ENCODE results near the gene SLCO1B1. TPM values are rescaled to one million over a fixed set of nuclear protein-coding genes. Genes with fewer than 3 reads are reported as not detected.
"Not testable (repeated sequence)": the region's sequence is repeated elsewhere in the genome, so short reads cannot be mapped to it uniquely, and the experiment has no call there.

Gene SLCO1B1
- total RNA-seq (100 to 1,000 TPM; 170 to 218 TPM), polyA plus RNA-seq (100 to 1,000 TPM; 118 to 120 TPM)

- Histone ChIP-seq H3K27ac (ENCODE audit: low read depth in 1 of 2, low read length in 2 of 2) (peak within 1 kb of the TSS; percentile 52 to 57), H3K4me3 (ENCODE audit: low read depth in 1 of 3, low read length in 3 of 3) (peak within 1 kb of the TSS; percentile 38 to 90 (median 68)), H3K9me3 (ENCODE audit: control insufficient read depth in 4 of 4, low read length in 3 of 4) (no peaks in the 10 kb centered on the region), H3K36me3 (ENCODE audit: control insufficient read depth in 4 of 4, insufficient read depth in 3 of 4, low read depth in 1 of 4, low read length in 3 of 4) (no peaks in the 10 kb centered on the region), H3K9ac (ENCODE audit: low read depth in 1 of 2, low read length in 2 of 2) (peak within 1 kb of the TSS; percentile 6 to 94), H3K4me1 (ENCODE audit: control insufficient read depth in 4 of 4, insufficient read depth in 4 of 4, low read length in 3 of 4) (peaks cover 0 to 11% (median 4%) of the 10 kb centered on the region in 4 donors), H3K27me3 (ENCODE audit: control insufficient read depth in 4 of 4, insufficient read depth in 4 of 4, low read length in 3 of 4) (no peaks in the 10 kb centered on the region)
- TF ChIP-seq ATF3 (IDR thresholded peaks at IDR 0.05) (no peak), JUND (IDR thresholded peaks at IDR 0.05) (peak; percentile 16 to 28), YY1 (IDR thresholded peaks at IDR 0.05) (peak; percentile 11), REST (IDR thresholded peaks at IDR 0.05) (peak; percentile 72), RXRA (IDR thresholded peaks at IDR 0.05) (peak in 1 of 2 donors; percentile 9), TAF1 (conservative IDR thresholded peaks at IDR 0.05) (peak; percentile 93), EGR1 (IDR thresholded peaks at IDR 0.05; ENCODE audit: low read depth in 2 of 2) (no peak)
- WGBS, result 34% methylated on average over 3 of the region's 3 CpGs
- no peak for DNase-seq (ENCODE audit: low spot score)
Measured at GRCh38 chr12:21130998-21131397, at the start of gene SLCO1B1. Gene SLCO1B1 (plus strand): TSS chr12:21131194. CDS start chr12:21141575, 10,381 bp downstream.

- H3K4me3 ChIP-seq (ENCODE audit: low read depth in 1 of 3, low read length in 3 of 3); DNase-seq (ENCODE audit: low spot score): not testable (repeated sequence)
- 64% methylated on average over 1 of the region's 2 CpGs for WGBS
Measured at GRCh38 chr12:21084753-21085152, 46.2 kb upstream of the SLCO1B1 start.

GRCh38 chr12:21111732-21112131 lies 19.3 kb upstream of the SLCO1B1 start:
- H3K4me1 ChIP-seq (ENCODE audit: control insufficient read depth in 4 of 4, insufficient read depth in 4 of 4, low read length in 3 of 4), result peaks cover 0 to 8% (median 0%) of the 10 kb centered on the region in 4 donors
- 64% methylated on average over 4 of the region's 4 CpGs for WGBS

More at GRCh38 chr12:21084753-21085152, 46.2 kb upstream of the SLCO1B1 start:
- not testable (repeated sequence) for H3K9ac ChIP-seq (ENCODE audit: low read depth in 1 of 2, low read length in 2 of 2); H3K27ac ChIP-seq (ENCODE audit: low read depth in 1 of 2, low read length in 2 of 2); H3K27me3 ChIP-seq (ENCODE audit: control insufficient read depth in 4 of 4, insufficient read depth in 4 of 4, low read length in 3 of 4); H3K4me1 ChIP-seq (ENCODE audit: control insufficient read depth in 4 of 4, insufficient read depth in 4 of 4, low read length in 3 of 4); H3K9me3 ChIP-seq (ENCODE audit: control insufficient read depth in 4 of 4, low read length in 3 of 4); H3K36me3 ChIP-seq (ENCODE audit: control insufficient read depth in 4 of 4, insufficient read depth in 3 of 4, low read depth in 1 of 4, low read length in 3 of 4)

GRCh38 chr12:21113266-21113665 lies 17.7 kb upstream of the SLCO1B1 start:
- Histone ChIP-seq H3K4me3 (ENCODE audit: low read depth in 1 of 3, low read length in 3 of 3) (no peak overlapping the region), H3K9ac (ENCODE audit: low read depth in 1 of 2, low read length in 2 of 2) (no peak overlapping the region)
- TF ChIP-seq GABPA (IDR thresholded peaks at IDR 0.05 in 1 of 2, conservative IDR thresholded peaks at IDR 0.05 in 1 of 2), result no peak
- TF ChIP-seq EGR1 (IDR thresholded peaks at IDR 0.05; ENCODE audit: low read depth in 2 of 2), result no peak
- TF ChIP-seq ATF3 (IDR thresholded peaks at IDR 0.05), result no peak
- no peak for TF ChIP-seq NR2F2 (IDR thresholded peaks at IDR 0.05)
- no peak for TF ChIP-seq YY1 (IDR thresholded peaks at IDR 0.05)
- no peak for TF ChIP-seq HNF4A (conservative IDR thresholded peaks at IDR 0.05)
- no peak for TF ChIP-seq MAX (IDR thresholded peaks at IDR 0.05)
- no peak for TF ChIP-seq REST (IDR thresholded peaks at IDR 0.05)
- no peak for TF ChIP-seq TAF1 (conservative IDR thresholded peaks at IDR 0.05)

More at GRCh38 chr12:21111732-21112131, 19.3 kb upstream of the SLCO1B1 start:
- peak; percentile 11 for TF ChIP-seq FOXA2 (IDR thresholded peaks at IDR 0.05)
- TF ChIP-seq RXRA (IDR thresholded peaks at IDR 0.05), result no peak
- H3K27me3 ChIP-seq (ENCODE audit: control insufficient read depth in 4 of 4, insufficient read depth in 4 of 4, low read length in 3 of 4), result no peaks in the 10 kb centered on the region
- no peak overlapping the region for H3K4me3 ChIP-seq (ENCODE audit: low read depth in 1 of 3, low read length in 3 of 3)
- no peak overlapping the region for H3K27ac ChIP-seq (ENCODE audit: low read depth in 1 of 2, low read length in 2 of 2)
- H3K9ac ChIP-seq (ENCODE audit: low read depth in 1 of 2, low read length in 2 of 2), result no peak overlapping the region
- no peaks in the 10 kb centered on the region for H3K36me3 ChIP-seq (ENCODE audit: control insufficient read depth in 4 of 4, insufficient read depth in 3 of 4, low read depth in 1 of 4, low read length in 3 of 4)
- H3K9me3 ChIP-seq (ENCODE audit: control insufficient read depth in 4 of 4, low read length in 3 of 4), result no peaks in the 10 kb centered on the region
- DNase-seq (ENCODE audit: low spot score), result no peak

More at GRCh38 chr12:21113266-21113665, 17.7 kb upstream of the SLCO1B1 start:
- Histone ChIP-seq H3K4me1 (ENCODE audit: control insufficient read depth in 4 of 4, insufficient read depth in 4 of 4, low read length in 3 of 4) (peaks cover 0 to 8% (median 0%) of the 10 kb centered on the region in 4 donors), H3K27ac (ENCODE audit: low read depth in 1 of 2, low read length in 2 of 2) (no peak overlapping the region), H3K36me3 (ENCODE audit: control insufficient read depth in 4 of 4, insufficient read depth in 3 of 4, low read depth in 1 of 4, low read length in 3 of 4) (no peaks in the 10 kb centered on the region), H3K9me3 (ENCODE audit: control insufficient read depth in 4 of 4, low read length in 3 of 4) (no peaks in the 10 kb centered on the region), H3K27me3 (ENCODE audit: control insufficient read depth in 4 of 4, insufficient read depth in 4 of 4, low read length in 3 of 4) (no peaks in the 10 kb centered on the region)
- DNase-seq (ENCODE audit: low spot score), result no peak
- WGBS, result over 99% methylated on average over 7 of the region's 7 CpGs
